GM19463 (cell line): ENCODE data around the gene C11orf58.

Experiments
- ATAC-seq: cut with Tn5 transposase; IDR thresholded peaks from one replicate; pipeline ENCODE4 v1.9.1; 2021; ENCODE audit warnings: mild to moderate bottlenecking, moderate library complexity; ENCODE audit not compliant: unreplicated experiment

Gene C11orf58

DNA sequence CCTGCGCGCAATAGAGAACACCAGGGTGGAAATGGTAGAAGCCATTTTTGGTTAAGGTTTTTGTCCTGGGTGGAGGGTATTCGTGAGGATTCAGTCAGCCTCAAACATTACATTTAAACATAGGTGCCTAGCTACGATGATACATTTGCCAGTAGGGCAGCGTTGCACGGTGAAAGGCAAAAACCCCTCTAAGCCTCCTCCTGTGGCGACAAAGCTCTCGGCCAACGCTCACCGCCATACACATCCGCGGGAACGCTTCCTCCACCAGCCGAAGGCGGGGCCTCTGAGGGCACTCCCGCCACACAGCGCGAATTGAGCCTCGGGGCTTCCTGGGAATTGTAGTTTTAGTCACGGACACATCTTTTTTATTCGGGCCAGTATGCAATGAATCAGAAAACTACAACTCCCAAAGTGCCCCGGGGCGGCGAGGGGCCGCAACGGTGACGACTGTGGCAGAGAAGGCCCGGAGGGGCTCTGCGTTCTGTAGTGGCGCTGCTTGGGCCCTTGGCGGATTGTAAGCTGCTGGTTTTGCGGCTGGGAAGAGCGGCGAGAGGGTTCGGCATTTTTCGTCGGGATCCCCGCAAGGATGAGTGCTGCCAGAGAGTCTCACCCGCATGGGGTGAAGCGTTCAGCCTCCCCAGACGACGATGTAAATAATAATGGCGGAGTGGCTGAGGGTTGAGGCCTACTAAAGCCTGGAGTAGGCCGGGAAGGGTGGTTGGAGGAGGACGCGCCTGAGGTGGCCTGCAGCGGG lies at the start of gene C11orf58:
C11orf58 (plus strand) TSS at position 455 of the 754 bp plus-strand sequence; CDS start at position 587, 132 bp downstream.
- peak; percentile 97 for ATAC-seq

DNA sequence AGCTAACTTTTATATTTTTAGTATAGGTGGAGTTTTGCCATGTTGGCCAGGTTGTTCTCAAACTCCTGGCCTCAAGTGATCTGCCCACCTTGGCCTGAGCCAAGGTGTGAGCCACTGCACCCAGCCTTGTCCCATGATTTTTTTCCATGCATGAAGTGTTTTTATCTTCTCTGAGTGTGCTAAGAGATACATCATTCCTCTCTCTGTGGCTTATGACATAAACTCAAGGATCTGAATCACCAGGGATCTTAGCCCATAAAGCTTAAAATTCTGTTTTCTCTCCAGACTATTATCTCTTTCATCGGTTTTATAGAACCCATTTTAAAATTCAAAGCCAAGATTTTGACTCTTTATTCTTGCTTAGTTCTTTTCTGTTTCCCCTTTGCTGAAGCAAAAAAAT lies 48.4 kb upstream of the C11orf58 start:
- no peak for ATAC-seq

DNA sequence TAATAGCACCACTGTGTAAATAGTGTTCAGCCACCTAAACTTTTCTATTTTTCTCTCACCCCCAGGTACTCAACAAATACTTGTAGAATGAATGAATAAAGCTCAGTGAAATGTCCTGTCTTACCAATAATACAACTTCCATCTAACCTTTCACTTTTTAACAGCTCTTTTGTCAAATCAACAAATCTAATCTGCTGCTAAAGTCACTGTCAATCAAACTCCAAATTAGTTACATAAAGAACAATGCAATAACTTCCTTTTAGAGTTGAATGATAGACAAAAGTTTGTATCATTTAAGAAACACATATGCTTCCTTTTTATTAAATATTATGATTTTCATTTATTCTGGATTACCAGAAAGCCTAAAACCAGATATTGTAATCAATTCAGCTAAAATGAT lies 34.7 kb upstream of the C11orf58 start:
- no peak for ATAC-seq

DNA sequence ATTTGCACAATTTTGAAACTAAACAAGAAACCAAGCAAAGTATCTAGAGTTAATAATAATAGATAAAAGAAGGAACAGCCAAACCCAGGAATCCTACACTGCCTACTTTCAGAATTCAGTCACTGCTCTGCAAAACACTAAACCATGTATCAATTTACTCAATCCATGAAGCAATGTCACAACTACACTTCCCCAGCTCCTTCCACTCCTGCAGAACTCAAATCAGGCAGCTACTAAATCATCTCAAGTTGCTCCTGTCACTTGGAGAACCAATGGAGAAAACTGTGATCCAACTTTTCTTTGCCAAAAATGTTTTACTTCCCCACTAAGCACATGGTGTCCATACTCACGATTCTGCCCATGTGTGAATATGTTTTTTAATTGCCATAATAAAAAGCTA lies 24.9 kb upstream of the C11orf58 start:
- no peak for ATAC-seq

DNA sequence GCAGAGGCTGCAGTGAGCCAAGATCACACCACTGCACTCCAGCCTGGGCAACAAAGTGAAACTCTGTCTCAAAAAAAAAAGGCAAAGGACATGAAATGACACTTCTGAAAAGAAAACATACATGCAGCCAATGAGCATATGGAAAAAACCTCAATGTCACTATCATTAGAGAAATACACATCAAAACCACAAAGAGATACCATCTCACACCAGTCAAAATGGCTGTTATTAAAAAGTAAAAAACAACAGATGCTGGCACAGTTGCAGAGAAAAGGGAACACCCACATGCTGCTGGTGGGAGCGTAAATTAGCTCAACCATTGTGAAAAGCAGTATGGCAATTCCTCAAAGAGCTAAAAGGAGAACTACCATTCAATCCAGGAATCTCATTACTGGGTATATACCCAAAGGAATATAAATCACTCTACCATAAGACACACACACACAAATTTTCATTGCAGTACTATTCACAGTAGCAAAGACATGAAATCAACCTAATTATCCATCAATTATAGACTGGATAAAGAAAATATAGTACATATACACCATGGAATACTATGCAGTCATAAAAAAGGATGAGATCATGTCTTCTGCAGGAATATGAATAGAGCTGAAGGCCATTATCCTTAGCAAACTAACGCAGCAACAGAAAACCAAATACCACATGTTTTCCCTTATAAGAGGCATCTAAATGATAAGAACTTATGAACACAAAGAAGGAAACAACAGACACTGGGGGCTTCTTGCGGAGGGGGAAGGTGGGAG lies 15.7 kb upstream of the C11orf58 start:
- no peak for ATAC-seq

DNA sequence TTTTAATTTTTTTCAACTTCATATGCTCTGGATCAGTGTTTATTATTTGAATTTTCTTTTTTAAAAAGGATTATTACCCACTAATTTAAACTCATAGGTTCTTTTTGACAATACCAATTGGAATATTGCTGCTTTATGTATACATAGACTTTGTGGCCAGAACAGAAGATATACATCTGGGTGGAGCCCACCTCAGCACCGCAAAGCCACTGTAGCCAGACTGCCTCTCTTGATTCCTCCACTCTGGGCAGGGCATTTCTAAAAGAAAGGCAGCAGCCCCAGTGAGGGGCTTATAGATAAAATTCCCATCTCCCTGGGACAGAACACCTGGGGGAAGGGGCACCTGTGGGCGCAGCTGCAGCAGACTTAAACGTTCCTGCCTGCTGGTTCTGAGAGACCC lies 10.6 kb upstream of the C11orf58 start:
- no peak for ATAC-seq

DNA sequence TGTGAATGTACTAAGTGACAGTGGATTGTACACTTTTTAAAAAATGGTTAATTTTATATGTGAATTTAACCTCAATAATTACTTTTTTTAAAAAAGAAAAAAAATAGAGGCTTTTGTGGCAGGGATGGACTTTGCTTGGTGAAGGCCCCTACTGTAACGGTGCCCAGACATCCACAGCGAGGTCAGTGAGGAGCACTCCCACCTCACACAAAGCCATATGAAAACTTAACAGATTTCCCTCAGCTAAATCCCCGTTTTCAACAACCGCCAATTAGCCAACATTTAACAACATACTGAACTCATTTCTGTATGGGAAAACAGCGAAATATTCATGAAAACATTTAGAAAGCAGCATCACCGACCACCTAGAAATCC lies 642 bp upstream of the C11orf58 start:
- ATAC-seq = peak; percentile 6

DNA sequence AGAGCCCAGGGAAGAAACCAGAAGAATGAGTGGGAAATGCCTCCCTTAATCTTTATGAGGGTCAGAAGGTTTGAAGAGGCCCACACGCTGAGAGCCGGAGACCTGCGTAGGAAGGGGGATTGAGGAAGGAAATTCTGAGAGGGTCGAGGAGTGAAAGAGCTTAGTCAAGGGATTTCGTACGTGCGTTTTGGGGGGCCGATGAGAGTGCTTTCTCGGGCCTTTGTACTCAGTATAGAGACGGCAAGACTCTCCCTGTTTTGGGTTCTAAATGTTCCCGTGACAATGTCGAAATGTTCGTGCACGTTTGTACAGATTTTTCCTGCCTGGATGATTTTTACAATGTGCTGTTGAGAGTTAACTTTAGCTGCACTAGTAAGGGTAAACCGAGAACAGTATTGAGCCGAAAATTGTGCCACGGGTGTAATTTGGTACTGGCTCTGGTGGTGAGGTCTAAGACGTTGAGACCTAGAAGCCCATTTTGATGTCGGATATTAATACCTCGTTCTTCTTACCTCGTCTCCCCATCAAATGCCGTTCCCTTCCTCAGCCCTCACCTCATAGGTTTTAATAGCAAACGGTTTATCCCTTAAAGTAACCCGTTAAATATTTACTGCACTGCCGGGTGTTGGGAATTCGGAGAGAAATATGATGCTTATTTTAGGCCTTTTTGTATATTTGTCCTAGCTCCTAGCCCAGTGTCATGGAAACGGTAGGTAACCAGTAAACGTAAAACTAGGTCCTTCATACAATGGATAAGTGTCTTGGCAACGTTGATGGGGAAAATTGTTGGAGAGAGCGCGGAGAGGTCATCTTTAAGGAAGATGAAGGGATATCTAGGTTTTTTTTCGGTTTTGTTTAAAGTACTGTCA lies 734 bp downstream of the C11orf58 start:
- no peak for ATAC-seq

DNA sequence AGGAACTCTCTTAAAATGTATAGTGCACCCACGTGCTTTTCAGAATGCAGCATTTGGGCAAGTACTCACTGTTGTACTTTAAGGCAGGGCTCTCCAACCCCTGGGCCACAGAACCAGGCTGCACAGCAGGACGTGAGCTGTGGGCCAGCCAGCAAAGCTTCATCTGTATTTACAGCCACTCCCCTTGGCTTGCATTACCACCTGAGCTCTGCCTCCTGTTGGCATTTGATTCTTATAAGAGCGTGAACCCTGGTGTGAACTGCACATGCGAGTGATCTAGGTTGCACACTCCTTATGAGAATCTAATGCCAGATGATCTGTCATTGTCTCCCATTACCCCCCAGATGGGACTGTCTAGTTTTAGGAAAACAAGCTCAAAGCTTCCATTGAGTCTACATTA lies 3.0 kb downstream of the C11orf58 start:
- no peak for ATAC-seq

DNA sequence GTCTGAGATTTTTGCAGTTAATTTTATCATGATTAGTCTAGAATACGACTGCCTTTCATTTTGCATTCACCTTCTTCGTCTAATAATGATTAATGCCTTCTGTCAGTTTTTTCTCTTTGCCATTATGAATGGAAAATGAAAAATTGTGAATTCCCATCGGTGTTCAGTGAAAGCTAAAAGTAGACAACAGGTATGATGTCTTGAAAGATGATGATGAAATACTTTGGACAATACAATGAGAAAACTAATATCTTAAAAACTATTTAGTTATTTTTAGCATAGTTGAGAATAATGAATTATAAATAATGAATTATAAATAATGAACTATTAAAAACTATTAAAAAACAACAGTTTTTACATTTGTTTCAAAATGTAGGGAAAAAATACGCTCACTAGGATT lies 5.0 kb downstream of the C11orf58 start:
- ATAC-seq = no peak

DNA sequence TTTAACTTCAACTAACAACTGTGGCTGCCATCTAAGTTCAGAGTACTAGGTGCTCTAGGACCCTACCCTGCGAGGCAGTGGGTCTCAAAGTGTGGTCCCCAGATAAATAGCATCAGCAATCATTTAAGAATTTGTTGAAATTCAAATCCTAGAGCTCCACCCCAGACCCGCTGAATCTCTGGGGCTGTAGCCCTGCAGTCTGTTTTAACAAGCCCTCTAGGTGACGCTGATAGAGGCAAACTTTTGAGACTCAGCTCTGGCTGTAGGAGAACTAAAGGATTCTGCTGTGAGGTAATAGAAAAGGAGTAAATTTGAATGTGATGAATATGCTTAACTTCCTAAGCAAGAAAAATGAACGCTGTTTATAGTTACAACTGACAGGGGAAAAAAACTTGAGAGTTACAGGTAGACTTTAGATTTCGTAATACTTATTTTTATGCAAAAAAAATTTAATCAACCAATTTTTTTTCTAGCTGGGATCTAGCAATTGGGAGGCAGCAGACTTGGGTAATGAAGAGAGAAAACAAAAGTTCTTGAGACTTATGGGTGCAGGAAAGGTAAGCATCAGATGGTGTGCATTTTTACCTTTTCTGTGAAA lies 5.8 kb downstream of the C11orf58 start:
- no peak for ATAC-seq

DNA sequence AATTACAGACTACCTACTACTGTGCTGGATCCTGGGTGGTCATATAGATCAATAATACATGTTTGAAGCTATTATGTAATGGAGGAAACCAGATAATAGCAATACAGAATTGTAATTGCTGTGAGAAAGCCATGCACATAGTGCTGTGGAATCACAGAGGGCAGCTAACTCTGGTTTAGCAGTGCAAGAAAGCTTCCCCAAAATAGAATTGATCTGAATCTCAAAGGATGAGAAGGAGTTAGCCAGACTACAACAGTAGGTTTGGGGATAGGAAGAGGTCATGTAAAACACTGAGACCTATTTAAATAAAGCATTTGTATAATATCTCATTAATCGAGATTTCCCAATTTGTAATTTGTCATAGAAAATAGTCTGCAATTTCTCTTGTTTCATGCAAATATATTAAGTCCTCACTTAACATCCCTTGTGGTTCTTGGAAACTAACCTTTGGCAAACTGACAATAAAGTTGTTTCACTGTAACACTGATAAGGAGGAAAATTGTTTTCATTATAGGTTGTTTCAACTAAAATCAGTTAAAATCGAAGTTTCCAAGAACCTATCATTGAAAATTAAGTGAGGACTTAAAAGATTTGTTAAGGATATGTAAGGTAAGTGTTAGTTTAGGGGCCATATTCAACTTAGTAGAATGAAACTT lies 7.6 kb downstream of the C11orf58 start:
- no peak for ATAC-seq

DNA sequence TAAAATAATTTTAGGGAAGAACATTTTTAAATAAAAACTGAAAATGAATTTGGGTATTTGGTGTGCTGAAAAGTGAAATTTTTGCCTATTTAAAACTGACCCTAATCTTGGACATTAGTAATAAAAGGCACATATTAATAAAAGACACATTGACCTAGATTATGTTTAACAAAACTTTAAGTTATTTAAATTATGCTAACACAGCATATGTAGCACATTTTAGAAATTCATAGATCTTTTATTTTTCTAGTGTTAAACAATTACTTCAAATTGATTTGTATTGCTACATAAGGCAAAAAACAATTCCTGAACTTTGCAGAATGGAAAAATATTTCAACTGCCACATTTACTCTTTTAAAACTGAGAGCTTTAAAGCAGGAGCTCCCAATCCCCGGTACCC lies 10.6 kb downstream of the C11orf58 start:
- ATAC-seq = no peak

DNA sequence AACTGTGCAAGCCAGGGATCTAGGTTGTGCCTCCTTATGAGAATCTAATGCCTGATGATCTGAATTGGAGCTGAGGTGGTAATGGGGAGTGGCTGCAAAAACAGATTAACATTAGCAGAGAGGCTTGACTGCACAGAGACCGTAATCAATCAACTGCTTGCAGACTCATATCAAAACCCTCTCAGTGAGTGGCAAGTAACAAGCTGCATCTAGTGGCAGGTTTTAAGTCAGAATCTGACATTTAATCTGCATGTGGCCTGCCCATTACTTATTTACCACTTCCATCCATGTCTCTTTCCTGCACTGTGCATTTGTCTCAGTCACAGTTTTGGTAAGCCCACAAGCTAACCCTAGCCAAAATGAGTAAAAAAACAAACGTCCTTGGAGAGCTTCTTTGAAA lies 11.2 kb downstream of the C11orf58 start:
- peak; percentile 69 for ATAC-seq

DNA sequence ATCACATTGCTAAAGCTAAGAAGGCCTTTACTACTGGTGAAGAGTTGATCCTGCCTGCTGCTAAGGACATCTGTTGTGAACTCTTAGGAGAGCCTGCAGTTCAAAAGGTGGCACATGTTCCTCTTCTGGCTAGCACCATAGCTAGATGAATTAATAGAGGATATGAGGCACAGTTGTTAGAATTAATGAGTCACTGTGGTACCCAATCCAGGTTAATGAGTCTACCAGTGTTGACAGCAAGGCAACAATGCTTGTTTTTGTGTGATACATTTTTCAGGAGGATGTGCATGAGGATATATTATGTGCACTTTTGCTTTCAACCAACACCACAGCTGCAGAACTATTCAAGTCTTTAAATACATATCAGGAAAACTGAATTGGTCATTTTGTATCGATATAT lies 12.0 kb downstream of the C11orf58 start:
- peak; percentile 46 for ATAC-seq

DNA sequence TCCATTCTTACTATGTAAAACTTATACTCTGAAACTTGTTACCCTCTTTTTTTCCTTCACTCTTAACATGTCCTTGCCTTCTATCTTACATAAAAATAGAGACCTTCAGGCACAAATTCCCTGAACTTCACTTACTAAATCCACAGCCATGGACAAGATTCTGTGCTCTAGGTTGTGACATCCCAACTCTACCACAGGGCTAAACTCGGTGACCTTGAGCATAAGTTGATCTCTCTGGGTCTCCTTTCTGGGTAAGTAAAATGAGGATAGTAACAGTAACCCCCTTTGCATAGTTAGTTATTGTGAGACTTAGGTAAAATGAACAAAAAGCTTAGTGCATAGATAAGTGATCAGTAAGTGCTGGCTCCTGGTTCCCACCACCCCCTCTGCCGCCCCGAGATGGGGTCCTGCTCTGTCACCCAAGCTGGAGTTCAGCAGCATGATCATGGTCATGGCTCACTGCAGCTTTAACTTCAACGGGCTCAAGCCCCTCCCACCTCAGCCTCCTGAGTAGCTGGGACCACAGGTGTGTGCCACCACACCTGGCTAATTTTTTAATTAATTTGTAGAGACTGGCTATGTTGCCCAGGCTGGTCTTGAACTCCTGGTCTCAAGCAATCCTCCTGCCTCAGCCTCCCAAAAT lies 20.1 kb downstream of the C11orf58 start:
- no peak for ATAC-seq

DNA sequence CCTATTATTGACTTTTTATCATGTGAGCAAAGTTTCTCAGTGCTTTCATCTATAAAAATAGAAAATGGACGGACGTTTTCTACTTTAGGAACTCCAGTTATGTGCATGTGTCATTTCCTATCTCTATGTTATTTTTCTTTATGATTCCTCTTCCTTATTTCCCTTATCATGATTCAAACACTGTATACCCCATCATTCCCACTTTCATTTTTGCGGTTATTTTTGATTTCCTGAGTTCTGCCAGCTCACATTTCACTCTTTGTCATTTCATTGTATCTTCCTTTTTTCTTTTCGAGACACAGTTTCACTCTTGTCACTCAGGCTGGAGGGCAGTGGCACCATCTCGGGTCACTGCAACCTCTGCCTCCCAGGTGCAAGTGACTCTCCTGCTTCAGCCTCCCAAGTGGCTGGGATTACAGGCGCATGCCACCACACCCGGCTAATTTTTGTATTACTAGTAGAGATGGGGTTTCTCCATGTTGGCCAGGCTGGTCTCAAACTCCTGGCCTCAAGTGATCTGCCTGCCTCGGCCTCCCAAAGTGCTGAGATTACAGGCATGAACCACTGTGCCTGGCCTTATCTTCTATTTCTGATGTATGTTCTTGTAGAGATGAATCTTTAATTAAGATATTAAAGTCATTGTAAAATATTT lies 21.5 kb downstream of the C11orf58 start:
- no peak for ATAC-seq

DNA sequence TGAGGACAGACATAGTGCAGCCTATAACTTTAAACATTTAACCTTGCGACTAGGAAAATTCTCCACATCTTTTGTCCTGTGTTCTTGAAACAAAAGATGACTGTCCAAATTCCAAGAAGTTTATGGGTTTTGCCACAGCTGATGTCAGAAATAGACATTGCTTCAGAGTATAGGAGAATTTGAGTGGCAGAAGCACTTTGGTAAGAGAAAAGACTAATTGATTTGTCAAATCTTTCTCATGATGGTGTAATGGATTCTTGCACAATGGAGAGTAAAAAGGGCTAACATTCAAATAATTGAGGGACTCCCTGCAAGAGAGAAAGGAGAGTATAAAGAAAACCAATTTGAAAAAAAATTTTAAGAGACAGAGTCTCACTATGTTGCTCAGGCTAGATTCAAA lies 25.3 kb downstream of the C11orf58 start:
- no peak for ATAC-seq

DNA sequence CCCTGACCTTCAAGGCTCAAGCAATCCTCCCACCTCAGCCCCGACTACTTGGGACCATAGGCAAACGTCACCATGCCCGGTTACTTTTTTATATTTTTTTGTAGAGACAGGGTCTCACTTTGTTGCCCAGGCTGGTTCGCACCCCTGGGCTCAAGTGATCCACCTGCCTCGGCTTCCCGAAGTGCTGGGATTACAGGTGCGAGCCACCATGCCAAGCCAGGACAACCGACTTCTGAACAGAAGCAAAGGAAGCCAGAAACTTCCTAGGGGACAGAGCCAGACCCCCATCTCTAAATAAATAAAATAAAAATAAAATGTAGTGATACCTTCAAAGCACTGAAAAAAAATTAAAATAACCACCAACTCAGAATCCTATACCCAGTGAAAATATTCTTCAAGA lies 26.4 kb downstream of the C11orf58 start:
- ATAC-seq = no peak

DNA sequence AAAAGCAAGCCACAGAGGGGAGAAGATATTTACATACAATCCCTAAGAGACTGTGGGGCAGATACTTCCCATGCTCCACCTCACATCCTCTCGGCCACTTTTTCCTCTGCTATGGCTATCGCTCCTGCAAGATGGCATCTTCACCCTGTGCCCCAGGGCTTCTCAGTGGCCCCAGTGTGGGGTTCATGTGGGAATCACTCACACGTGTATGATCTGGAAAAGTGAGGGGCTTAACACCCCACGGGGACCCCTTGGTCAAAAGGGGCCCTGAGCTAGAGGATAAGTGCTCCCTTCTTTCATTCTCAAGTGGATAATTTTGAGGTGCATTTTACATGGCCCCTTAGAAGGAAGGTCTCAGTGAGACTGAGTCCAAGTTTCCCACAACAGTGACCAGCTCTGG lies 28.7 kb downstream of the C11orf58 start:
- no peak for ATAC-seq
